HG02798 (cell line): Measurements from ENCODE around the gene STK39.
"Not testable (repeated sequence)": the region's sequence is repeated elsewhere in the genome, so short reads cannot be mapped to it uniquely, and the experiment has no call there.

Experiments used
- ATAC-seq: cut with Tn5 transposase; IDR thresholded peaks from one replicate; pipeline ENCODE4 v1.9.1; 2021; ENCODE audit warnings: mild to moderate bottlenecking; ENCODE audit not compliant: unreplicated experiment, poor library complexity

STK39 gene

DNA sequence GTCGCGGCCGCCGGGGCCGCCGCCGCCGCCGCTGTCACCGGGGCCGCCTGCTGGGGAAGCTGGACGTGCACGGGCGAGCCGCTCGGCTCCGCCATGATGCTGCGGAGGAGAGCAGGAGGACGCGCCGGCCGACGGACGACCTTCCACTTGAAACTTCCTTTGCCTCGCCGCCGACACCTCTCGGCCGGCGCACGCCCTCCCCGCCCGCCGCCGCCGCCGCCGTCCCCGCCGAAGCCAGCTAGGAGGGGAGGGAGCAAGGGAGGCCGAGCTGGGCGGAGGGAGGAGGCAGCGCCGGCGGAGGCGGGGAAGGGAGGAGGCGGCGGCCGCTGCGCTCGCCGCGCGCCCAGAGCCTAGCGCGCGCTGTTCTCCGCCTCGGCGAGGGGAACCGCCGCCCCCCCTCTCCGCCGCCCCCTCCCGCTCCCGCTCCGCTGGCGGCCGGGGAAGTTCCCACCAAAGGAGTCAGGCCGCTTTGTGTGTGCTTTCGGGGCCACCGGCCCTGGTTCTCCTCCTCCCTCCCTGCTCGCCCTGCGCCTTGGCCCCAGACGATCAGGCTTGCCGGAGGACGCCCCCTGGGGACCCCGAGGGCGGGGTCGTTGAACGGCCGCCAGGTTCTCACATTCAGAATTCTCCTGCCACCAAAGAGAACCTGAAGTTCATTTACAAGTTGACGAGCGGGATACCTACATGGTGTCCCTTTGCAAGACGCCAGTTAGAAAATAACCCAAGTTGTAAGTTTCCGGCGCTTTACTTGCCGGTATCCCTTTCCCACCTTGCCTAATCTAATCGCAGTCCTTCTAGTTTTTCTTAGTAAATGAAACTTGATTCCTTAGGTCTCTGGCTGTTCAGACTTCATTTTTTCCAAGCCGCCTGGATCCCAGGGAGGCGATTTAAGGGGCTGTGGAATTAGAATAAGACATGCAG, at the start of gene STK39:
STK39 (minus strand) TSS at position 255 of the 921 bp plus-strand sequence; CDS start at position 95, 160 bp downstream.
- ATAC-seq, result peak; percentile 84

DNA sequence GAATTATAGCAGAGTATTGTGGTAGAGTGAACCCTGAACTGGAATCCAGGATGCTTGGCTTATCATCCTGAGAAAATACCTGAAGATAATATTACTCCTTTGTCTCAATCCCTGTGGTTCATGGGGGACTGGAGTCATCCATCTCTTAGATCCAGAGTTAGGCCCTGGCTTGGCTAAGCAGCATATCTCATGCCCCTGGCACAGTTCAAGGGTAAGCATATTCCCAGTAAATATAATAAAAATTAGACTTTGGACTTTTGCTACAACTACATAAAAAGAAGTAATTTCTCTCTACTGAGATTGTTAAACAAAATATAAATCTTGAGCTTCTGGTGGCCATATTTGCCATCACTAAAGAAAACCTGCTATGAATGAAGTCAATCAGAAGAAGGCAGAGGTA, 47.7 kb upstream of the STK39 start:
- ATAC-seq, result no peak

DNA sequence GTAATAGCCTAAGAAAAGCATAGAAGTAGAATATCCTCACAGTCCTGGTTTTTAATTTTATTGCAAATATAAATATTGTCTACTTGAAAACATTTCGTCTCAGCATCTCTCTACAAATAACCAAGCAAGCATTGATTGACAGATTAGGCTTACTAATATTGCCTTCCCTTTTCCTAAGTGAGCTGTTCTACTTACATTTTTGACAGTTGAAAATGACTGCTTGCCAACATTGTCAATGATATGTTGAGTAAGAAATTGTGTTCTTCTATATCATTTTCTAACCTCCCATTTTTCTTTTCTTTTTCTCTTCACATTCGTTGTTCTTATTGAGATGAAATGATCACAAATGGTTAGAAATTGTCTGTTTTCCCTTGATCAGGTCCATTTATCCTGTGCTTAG, 47.0 kb upstream of the STK39 start:
- no peak for ATAC-seq

DNA sequence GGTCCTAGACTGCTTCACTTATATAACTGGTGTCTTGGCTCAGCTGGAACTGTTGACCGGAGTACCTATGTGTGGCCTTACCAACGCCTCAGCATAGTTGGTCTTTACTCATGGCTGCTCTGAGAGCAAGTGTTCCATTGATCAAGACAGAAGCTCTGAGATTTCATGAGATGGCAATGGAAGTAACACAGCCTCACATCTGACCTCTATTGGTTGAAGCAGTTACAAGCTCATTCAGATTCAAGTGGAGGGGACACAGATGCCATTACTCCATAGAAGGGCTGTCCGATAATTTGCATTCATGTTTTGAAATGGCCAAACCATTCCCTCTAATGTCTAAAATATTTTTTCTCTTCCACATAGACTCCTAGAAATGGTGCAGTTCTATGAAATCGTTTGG, 46.4 kb upstream of the STK39 start:
- no peak for ATAC-seq

DNA sequence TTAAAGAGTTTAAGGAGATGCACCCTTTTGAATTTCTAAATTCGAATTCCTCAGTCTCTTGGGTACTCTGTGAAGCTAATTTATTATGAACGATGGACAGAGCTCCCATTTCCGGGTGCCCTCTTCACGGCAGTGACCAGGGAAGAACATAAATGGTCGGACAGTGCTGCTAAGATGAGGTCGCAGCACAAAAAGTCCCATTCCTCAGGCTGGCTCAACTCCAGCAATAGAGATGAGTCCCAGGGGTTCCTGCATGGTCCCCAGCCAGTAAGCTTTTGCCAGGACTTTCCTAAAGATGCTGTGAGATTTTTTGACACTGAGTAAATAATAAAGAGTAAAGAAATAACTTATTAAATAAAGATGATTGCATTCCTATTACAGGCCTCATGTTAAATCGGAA, 43.0 kb upstream of the STK39 start:
- ATAC-seq, result no peak

DNA sequence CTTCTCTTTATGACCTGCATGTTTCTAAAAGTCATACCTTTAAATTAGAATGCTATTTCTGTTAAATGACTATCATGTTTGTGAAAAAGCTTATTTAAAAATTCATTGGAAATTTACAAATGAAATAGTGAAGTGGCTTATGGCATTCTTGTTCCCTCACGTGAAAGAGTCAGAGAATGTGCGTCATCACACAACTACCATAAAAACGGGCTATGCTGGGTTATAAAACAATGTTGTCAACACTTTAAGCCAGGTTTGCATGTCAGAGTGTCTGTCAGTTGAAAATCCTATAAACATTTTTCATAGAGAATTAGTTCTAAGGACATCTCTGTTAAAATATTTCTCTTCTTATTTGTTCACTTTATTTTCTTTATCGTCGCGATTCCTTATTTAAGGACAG, 42.5 kb upstream of the STK39 start:
- ATAC-seq, result no peak

DNA sequence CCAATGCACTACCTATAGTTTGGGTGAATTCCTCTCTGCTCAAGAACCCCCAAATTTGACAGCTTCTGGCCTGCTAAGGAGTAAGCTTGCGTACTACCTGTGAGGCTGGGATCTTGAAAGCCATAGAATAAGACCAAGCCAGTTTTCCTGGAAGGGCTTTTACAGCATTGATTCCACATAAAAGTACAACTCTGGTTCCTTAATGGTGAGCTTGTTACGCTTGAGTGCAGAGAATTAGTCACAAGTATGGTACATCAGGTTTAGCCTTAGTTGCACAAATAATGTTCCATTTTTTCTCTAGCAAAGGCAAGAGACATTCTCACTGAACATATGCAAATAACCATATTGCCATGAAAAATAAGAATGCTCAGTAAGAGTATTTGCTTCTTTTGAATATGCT, 39.1 kb upstream of the STK39 start:
- no peak for ATAC-seq

DNA sequence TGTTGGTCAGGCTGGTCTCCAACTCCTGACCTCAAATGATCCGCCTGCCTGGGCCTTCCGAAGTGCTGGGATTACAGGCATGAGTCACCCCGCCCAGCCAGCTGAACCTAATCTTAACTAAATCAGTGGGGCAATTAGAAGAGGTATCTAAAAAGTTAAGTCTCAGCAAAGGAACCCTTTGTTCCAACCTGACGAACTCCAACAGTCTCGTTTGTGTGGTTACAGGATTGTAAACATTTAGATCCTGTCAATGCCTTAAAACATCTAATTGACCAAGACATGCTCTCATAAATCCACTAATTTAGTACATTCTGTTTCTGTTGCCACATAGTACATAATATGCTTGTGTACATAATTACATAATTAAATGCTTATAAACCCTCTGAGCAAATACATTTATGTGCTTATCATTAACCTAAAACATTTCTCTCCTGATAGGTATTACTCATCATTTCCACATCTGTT, 31.1 kb upstream of the STK39 start:
- no peak for ATAC-seq

DNA sequence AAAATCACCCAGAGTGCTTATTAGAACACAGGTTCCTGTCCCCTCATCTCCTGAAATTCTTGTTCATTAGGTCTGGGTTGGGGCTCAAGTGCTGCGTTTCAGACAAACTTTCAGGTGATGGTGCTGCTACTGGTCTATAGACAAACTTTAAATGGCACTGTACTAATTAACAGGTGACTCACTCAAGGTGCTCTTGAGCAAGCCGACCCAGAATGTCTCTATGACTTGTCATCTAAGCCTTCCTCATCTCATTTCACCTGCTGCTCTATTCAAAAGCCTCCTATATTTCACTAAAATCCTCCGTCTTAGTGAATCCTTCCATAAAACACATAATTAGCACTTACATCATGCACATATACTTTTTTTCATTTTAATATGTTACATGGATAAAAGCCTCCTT, 29.9 kb upstream of the STK39 start:
- ATAC-seq, result no peak

DNA sequence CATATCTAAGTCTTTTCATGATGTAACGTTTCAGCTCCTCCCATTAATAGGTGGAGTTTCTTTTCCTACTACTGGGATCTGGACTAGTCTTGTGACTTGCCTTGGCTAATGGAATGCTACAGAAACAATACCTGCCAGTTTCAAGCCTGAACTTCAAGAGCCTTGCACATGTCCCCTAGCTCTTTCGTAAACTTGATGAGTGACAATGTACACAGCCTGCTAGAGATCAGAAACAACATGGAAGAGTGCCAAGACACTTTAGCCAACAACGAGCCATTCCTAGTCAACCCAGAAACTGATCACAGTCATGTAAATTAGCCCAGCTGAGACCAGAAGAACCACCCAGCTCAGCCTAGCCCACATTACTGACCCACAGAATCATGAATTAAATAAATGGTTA, 24.8 kb upstream of the STK39 start:
- ATAC-seq, result no peak

DNA sequence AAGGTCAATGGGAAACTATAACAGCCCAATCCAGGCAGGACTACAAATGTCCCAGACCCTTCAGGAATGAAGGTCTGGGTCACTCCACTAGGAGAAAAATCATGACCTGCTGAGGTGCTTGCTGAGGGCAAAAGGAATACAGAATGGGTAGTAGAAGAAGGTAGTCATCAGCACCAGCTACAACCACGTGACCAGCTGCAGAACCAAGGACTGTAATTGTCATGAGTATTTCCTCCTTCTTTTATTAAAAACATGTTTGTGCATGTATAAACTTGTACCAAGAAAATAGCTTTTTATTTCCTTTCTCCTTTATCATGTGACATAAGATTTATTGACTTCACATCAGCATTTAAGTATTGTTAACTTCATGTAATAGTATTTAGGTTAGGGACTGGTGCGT, 15.5 kb upstream of the STK39 start:
- not testable (repeated sequence) for ATAC-seq

DNA sequence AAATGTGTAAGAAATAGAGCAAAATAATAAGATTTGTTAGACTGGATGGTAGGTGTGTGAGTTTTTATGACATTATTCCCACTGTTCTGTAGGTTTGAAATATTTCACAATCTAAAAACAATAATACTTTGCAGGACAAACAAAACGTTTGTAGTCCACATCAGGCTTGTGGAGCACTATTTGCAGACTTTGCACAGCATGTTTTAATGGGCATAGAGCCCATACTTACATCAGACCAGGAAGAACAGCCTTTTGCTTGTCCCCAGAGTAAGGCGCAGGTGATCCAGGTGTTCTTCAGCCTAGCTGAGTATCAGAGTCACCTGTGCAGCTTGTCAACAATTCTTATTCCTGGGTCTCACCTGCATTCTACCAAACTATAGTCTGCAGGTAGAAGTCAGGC, 9.1 kb upstream of the STK39 start:
- no peak for ATAC-seq

DNA sequence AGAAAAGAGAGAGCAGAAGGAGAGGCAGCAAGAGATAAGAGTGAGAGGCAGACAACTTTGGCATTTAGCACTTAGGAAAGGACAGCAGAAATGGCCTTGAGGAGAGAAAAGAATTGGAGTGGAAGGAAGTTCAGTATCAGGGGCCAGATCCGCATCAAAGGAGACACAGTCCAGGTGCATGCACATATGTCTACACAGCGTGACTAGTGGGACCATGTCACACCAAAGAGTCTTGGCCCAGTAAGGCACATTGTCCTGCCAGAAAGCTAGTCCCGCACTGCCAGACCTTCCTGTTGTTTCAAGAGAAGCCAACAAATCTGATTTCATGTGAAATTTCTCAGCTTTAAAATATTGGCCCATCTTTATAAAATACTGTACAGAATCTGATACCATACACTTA, 8.5 kb upstream of the STK39 start:
- ATAC-seq, result no peak

DNA sequence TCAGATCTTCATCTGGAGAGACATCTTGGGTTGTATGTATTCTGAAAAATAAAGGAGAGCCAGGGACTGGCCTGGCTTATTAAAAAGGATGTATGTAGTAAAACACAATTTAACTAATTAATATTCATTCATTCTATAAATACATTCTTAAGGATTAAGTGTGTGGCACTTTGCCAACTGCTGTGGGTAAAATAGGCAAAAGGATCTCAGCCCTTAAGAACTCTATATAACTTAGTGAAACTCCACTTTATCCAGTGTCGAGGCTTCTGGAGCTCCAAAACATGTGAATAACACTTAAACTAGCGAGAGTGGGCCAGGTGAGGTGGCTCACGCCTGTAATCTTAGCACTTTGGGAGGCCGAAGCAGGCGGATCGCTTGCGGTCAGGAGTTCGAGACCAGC, 7.7 kb upstream of the STK39 start:
- ATAC-seq, result no peak

DNA sequence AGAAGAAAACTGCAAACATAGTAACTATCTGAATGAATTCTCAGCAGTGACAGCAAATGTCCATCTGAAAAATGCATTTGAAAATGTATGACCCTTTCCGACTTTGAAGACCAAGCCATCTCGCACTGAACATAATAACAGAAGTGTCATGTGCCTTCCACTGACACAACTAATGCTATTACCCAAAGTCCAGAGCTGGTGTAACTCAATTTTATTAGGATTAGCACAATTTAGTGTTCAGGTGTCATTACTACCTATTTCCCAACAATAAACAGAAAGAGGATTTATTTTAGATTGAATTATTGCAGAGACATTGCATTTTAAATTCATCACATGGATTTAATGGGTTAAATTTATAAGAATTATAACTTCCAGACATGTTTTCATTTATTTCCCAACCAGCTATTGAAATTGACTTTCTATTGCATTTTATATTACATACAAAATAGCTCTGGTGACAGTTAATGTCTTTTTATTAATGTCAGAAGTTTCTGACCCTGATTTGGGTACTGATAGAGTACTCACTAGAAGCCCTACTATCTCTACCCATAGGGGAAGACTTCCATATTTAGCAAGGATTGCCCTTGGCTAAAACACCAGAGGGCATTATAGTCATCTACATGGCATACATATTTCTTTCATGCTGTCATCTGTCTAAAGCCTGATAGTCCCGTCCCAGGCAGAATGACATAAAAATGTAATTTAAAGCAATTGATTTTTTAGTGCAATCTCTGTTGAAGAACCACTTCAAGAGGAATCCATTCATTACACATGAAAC, 7.0 kb upstream of the STK39 start:
- no peak for ATAC-seq

DNA sequence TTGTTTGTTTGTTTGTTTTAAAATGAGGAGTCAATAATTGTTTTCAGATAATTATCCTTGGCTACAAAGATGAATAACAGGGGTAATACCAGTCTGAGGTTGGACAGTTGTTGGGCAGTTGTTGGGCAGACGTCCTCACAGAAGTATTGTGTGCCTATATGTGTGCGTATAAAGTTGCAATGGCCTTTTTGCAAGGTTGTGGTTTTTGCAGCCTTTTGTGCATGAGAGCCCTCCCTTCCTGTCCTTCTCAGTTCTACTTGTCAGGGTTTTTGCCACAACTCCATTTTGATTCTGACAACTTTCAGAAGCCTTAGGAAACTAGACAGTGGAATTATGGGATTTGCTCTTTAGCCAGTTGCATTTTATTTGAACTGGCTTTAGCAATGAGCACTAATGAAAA, 6.0 kb upstream of the STK39 start:
- no peak for ATAC-seq

DNA sequence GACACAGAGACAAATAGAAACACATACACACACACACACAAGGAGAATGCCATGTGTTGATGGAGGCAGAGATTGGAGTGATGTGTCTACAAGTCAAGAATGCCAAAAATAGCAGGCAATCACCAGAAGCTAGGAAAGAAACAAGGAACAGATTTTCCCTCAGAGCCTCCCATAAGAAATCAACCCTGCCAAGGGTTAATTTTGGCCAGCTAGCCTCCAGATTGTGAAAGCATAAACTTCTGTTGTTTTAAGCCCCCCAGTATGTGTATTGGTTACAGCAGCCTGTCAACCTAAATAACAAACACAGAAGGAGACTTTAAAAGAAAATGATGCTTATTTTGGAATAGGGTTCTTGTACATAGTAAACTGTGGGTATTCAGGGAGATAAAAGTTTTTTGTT, 5.6 kb upstream of the STK39 start:
- no peak for ATAC-seq

DNA sequence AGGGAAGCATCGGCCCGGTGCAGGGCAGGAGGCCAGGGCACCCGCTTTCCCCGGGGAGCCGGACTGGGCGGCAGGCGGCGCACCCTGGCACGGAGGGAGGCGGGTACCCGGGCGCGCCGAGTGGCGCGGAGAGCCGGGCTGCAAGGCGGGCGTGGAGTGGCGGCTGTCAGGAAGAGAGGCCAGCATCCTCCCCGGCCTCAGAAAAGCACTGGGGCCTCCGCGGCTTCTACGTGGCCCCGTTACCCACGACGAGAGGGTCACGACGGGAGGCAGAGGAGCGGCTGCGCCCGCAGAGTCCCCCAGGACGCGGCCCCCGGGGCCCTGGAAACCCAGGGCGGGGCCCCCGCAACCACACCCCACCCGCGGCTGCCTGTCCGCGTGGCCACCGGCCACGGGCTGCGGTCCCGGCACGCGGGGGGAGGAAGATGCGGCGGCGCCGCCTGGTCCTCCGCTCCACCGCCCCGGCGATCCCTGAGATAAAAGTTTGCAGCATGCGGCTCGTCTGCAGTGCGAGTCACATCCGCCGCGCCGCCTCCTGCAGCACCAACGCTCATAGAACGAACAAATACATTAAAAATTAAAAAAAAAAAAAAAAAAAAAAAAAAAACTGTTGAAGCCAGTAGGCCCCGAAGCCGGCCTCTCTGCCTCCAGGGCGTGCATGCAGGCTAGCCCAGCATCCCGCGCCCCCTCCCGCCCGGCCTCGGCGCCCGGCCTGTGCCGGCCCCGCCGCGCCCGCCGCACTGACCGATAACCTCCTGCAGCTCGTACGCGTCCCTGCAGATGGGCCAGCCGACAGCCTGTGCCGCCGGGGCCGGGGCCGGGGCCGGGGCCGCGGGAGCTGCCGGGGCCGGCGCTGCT, 683 bp downstream of the STK39 start:
- ATAC-seq, result peak; percentile 54

DNA sequence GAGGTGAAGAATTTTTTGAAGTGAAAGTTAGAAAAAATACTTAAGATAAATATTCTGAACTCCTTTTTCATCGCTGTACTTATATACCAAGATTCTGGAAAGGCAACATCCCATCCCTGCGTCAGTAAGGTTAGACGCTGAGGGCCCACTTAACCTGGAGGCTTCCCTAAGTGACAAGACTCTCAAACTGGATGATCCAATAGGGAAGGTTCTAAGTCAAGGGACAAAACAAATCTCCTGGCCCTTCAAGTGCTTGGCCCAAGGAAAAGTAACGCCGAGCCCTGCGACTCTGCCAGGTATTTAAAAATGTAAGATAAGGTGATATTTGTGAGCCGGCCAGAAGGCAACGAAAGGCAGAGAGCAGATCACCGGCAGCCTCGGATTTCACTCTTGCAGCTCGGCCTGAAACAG, 1.3 kb downstream of the STK39 start:
- no peak for ATAC-seq

DNA sequence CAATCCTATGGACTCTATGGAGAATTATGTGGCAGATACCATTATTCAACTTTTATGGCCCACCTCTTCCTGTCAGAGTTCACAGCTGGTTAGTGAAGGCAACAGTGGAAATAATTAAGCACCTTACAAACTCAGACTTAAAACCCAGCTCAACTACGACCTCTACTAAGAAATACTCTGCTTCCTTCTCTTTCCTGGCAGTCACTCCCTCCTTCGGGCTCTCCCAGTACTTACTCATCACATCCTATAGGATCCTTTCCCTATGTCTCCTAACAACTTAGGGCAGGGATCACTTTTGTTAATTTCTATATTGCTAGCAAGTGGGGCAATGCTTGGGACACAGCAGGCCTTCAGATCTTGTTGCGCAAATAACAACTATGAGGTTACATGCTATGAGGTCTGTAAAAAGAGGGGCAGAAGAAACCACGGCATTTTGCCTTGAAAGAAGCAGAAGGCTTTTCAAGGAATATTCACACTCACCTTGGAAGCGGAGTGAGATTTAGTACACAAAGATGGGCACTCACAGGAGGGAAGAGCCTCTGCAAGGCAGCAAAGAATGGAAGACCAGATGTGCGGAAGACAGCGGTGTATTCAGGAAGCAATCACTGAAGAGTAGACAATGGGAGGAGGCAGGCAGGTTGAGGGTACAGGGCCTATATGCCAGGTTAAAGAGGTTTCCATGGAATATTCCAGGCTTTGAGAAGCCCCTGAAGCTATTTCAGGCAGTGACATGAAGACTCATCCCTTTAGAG, 2.1 kb downstream of the STK39 start:
- ATAC-seq, result no peak
